PFSK-1 (cell line): ENCODE data around the gene DYNC1LI2.

Experiments
- POLR2AphosphoS5 ChIP-seq: IDR thresholded peaks from 2 replicates; pipeline ENCODE4 v1.6.1; 2012; ENCODE audit warnings: low read depth, mild to moderate bottlenecking, control low read depth, low read length, moderate library complexity
- SIN3A ChIP-seq: IDR thresholded peaks from 2 replicates; pipeline ENCODE4 v1.6.1; 2012; ENCODE audit warnings: mild to moderate bottlenecking, low read length, moderate library complexity, borderline replicate concordance; ENCODE audit not compliant: insufficient read depth
- TAF1 ChIP-seq: IDR thresholded peaks from 2 replicates; pipeline ENCODE4 v1.6.1; 2012; ENCODE audit warnings: low read length, control low read depth, borderline replicate concordance; ENCODE audit not compliant: insufficient read depth
- TF ChIP-seq, protein P1 (sequence below), 2 experiments: IDR thresholded peaks; 2 replicates each; pipeline versions ENCODE4 v1.6.1 to v1.8.0; 2011 to 2012; ENCODE audit warnings: low read depth in 2 of 2, low read length in 2 of 2, control low read depth in 1 of 2, inconsistent platforms in 1 of 2, mild to moderate bottlenecking in 1 of 2, moderate library complexity in 1 of 2; ENCODE audit not compliant: insufficient read depth in 1 of 2

DNA sequence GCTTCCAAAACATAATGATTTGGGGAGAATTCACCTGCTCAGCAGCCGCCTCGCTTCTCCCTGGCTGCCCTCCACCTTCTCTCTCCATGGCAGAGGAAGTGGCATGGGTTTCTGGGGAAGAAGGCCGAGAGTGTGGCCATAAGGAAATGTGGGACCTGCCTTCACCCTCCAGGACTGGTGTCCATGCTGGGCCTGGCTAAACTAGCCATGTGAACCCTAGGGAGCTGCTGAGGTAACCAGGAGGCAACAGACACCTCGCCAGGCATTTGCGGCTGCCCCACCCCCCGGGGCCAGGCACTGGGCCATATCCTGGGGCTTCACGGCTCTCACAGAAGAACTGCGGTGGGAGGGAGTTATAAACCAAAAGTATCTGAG, 44.9 kb downstream of the DYNC1LI2 start:
- no peak for TF ChIP-seq SIN3A
- TF ChIP-seq, protein P1, sequence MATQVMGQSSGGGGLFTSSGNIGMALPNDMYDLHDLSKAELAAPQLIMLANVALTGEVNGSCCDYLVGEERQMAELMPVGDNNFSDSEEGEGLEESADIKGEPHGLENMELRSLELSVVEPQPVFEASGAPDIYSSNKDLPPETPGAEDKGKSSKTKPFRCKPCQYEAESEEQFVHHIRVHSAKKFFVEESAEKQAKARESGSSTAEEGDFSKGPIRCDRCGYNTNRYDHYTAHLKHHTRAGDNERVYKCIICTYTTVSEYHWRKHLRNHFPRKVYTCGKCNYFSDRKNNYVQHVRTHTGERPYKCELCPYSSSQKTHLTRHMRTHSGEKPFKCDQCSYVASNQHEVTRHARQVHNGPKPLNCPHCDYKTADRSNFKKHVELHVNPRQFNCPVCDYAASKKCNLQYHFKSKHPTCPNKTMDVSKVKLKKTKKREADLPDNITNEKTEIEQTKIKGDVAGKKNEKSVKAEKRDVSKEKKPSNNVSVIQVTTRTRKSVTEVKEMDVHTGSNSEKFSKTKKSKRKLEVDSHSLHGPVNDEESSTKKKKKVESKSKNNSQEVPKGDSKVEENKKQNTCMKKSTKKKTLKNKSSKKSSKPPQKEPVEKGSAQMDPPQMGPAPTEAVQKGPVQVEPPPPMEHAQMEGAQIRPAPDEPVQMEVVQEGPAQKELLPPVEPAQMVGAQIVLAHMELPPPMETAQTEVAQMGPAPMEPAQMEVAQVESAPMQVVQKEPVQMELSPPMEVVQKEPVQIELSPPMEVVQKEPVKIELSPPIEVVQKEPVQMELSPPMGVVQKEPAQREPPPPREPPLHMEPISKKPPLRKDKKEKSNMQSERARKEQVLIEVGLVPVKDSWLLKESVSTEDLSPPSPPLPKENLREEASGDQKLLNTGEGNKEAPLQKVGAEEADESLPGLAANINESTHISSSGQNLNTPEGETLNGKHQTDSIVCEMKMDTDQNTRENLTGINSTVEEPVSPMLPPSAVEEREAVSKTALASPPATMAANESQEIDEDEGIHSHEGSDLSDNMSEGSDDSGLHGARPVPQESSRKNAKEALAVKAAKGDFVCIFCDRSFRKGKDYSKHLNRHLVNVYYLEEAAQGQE (IDR thresholded peaks at IDR 0.05; ENCODE audit: insufficient read depth in 1 of 2, low read depth in 2 of 2, low read length in 2 of 2): no peak
- TF ChIP-seq TAF1: no peak
- TF ChIP-seq POLR2AphosphoS5: no peak
